Measurements from ENCODE around the gene ANKRD44.

ANKRD44 gene

GRCh38 chr2:197034292-197034691 lies 276.3 kb downstream of the ANKRD44 start:
- Histone ChIP-seq H3F3A (ENCODE audit: control insufficient read depth, insufficient read depth) (no peaks in the 10 kb centered on the region), H4K20me1 (ENCODE audit: control insufficient read depth, insufficient read depth, low read depth, low read length) (no peaks in the 10 kb centered on the region), H3K27ac (ENCODE audit: low read depth, low read length) (no peak overlapping the region), H3K4me2 (ENCODE audit: low read length) (no peak overlapping the region), H3K79me2 (ENCODE audit: control insufficient read depth, low read length) (no peaks in the 10 kb centered on the region), H3K4me3 (ENCODE audit: low read length) (no peak overlapping the region), H3K36me3 (ENCODE audit: control insufficient read depth, low read length) (peaks cover 27% of the 10 kb centered on the region), H3K27me3 (ENCODE audit: control insufficient read depth, low read length) (no peaks in the 10 kb centered on the region), H3K9me2 (replicated peaks; ENCODE audit: control insufficient read depth, low read length) (no peaks in the 10 kb centered on the region), H3K9me3 (ENCODE audit: control insufficient read depth, insufficient read depth, low read length) (no peaks in the 10 kb centered on the region), H3K4me1 (ENCODE audit: control insufficient read depth, low read length) (no peaks in the 10 kb centered on the region)
- no peak for TF ChIP-seq EZH2phosphoT487 (IDR thresholded peaks at IDR 0.05; ENCODE audit: borderline replicate concordance, low read length)
- no peak for TF ChIP-seq CTCF (IDR thresholded peaks at IDR 0.05; ENCODE audit: low read depth, low read length, poor library complexity, severe bottlenecking)

GRCh38 chr2:197033222-197033621 lies 277.4 kb downstream of the ANKRD44 start:
- H3K27ac ChIP-seq (ENCODE audit: low read depth, low read length): no peak overlapping the region
- no peaks in the 10 kb centered on the region for H3F3A ChIP-seq (ENCODE audit: control insufficient read depth, insufficient read depth)
- no peak overlapping the region for H3K4me2 ChIP-seq (ENCODE audit: low read length)
- no peaks in the 10 kb centered on the region for H3K27me3 ChIP-seq (ENCODE audit: control insufficient read depth, low read length)
- TF ChIP-seq EZH2phosphoT487 (IDR thresholded peaks at IDR 0.05; ENCODE audit: borderline replicate concordance, low read length) (no peak), CTCF (IDR thresholded peaks at IDR 0.05; ENCODE audit: low read depth, low read length, poor library complexity, severe bottlenecking) (no peak)
- H3K4me3 ChIP-seq (ENCODE audit: low read length): no peak overlapping the region
- peaks cover 24% of the 10 kb centered on the region for H3K36me3 ChIP-seq (ENCODE audit: control insufficient read depth, low read length)
- H3K4me1 ChIP-seq (ENCODE audit: control insufficient read depth, low read length): no peaks in the 10 kb centered on the region
- no peaks in the 10 kb centered on the region for H3K9me3 ChIP-seq (ENCODE audit: control insufficient read depth, insufficient read depth, low read length)
- no peaks in the 10 kb centered on the region for H3K9me2 ChIP-seq (replicated peaks; ENCODE audit: control insufficient read depth, low read length)
- H4K20me1 ChIP-seq (ENCODE audit: control insufficient read depth, insufficient read depth, low read depth, low read length): no peaks in the 10 kb centered on the region
- no peaks in the 10 kb centered on the region for H3K79me2 ChIP-seq (ENCODE audit: control insufficient read depth, low read length)

- Histone ChIP-seq H3F3A (ENCODE audit: control insufficient read depth, insufficient read depth) (no peaks in the 10 kb centered on the region), H3K27ac (ENCODE audit: low read depth, low read length) (no peak overlapping the region), H3K27me3 (ENCODE audit: control insufficient read depth, low read length) (no peaks in the 10 kb centered on the region), H3K9me3 (ENCODE audit: control insufficient read depth, insufficient read depth, low read length) (no peaks in the 10 kb centered on the region), H4K20me1 (ENCODE audit: control insufficient read depth, insufficient read depth, low read depth, low read length) (no peaks in the 10 kb centered on the region), H3K4me3 (ENCODE audit: low read length) (no peak overlapping the region), H3K4me2 (ENCODE audit: low read length) (no peak overlapping the region), H3K9me2 (replicated peaks; ENCODE audit: control insufficient read depth, low read length) (no peaks in the 10 kb centered on the region), H3K36me3 (ENCODE audit: control insufficient read depth, low read length) (peaks cover 24% of the 10 kb centered on the region), H3K79me2 (ENCODE audit: control insufficient read depth, low read length) (no peaks in the 10 kb centered on the region), H3K4me1 (ENCODE audit: control insufficient read depth, low read length) (no peaks in the 10 kb centered on the region)
- TF ChIP-seq EZH2phosphoT487 (IDR thresholded peaks at IDR 0.05; ENCODE audit: borderline replicate concordance, low read length) (no peak), CTCF (IDR thresholded peaks at IDR 0.05; ENCODE audit: low read depth, low read length, poor library complexity, severe bottlenecking) (no peak)
These were observed 278.8 kb downstream of the ANKRD44 start for GRCh38 chr2:197031803-197032202.

GRCh38 chr2:197030090-197030489 lies 280.5 kb downstream of the ANKRD44 start:
- H3K27me3 ChIP-seq (ENCODE audit: control insufficient read depth, low read length): no peaks in the 10 kb centered on the region

More at GRCh38 chr2:197030090-197030489, 280.5 kb downstream of the ANKRD44 start:
- no peak overlapping the region for H3K4me3 ChIP-seq (ENCODE audit: low read length)
- no peak overlapping the region for H3K27ac ChIP-seq (ENCODE audit: low read depth, low read length)
- H4K20me1 ChIP-seq (ENCODE audit: control insufficient read depth, insufficient read depth, low read depth, low read length): no peaks in the 10 kb centered on the region
- H3K36me3 ChIP-seq (ENCODE audit: control insufficient read depth, low read length): peaks cover 28% of the 10 kb centered on the region
- no peaks in the 10 kb centered on the region for H3F3A ChIP-seq (ENCODE audit: control insufficient read depth, insufficient read depth)
- no peaks in the 10 kb centered on the region for H3K79me2 ChIP-seq (ENCODE audit: control insufficient read depth, low read length)
- no peaks in the 10 kb centered on the region for H3K4me1 ChIP-seq (ENCODE audit: control insufficient read depth, low read length)
- H3K9me2 ChIP-seq (replicated peaks; ENCODE audit: control insufficient read depth, low read length): no peaks in the 10 kb centered on the region
- H3K9me3 ChIP-seq (ENCODE audit: control insufficient read depth, insufficient read depth, low read length): no peaks in the 10 kb centered on the region
- TF ChIP-seq CTCF (IDR thresholded peaks at IDR 0.05; ENCODE audit: low read depth, low read length, poor library complexity, severe bottlenecking) (no peak), EZH2phosphoT487 (IDR thresholded peaks at IDR 0.05; ENCODE audit: borderline replicate concordance, low read length) (no peak)
- no peak overlapping the region for H3K4me2 ChIP-seq (ENCODE audit: low read length)

All from DOHH2 (cell line).